Gastroesophageal sphincter (tissue), 4 donors: Measurements from ENCODE around the gene PPM1J. TPM values are rescaled to one million over a fixed set of nuclear protein-coding genes. Genes with fewer than 3 reads are reported as not detected.

ENCODE experiments used
- ATAC-seq: fragments of 150-250 bp; one replicate; pipeline ENCODE4 v1.9.1; 2016; ENCODE audit warnings: mild to moderate bottlenecking, moderate library complexity
- H3K27ac ChIP-seq, 4 donors: fragments of 200-600 bp; sonication (generic) in 3 of 4; 1 replicate in 3 of 4; 2 replicates in 1 of 4; pipeline ENCODE4 v1.5.1; 2016 to 2019
- H3K27me3 ChIP-seq: fragments of 200-600 bp; sonication (generic); one replicate; pipeline ENCODE4 v1.5.1; 2019
- H3K36me3 ChIP-seq, 2 donors: fragments of 200-600 bp; sonication (generic); one replicate each; pipeline ENCODE4 v1.5.1; 2019; ENCODE audit warnings: control low read depth in 1 of 2
- H3K4me1 ChIP-seq, 3 donors: fragments of 200-600 bp; sonication (generic); 1 replicate in 2 of 3; 2 replicates in 1 of 3; pipeline ENCODE4 v1.5.1; 2016 to 2019; ENCODE audit warnings: control low read depth in 2 of 3
- H3K4me3 ChIP-seq, 2 donors: fragments of 200-600 bp; sonication (generic); one replicate each; pipeline ENCODE4 v1.5.1; 2019; ENCODE audit warnings: mild to moderate bottlenecking in 1 of 2, moderate library complexity in 1 of 2
- H3K9me3 ChIP-seq, 3 donors: fragments of 200-600 bp; sonication (generic); one replicate each; pipeline ENCODE4 v1.5.1; 2017 to 2019; ENCODE audit warnings: control low read depth in 2 of 3
- EP300 ChIP-seq: sonication (generic); formaldehyde crosslinking; IDR thresholded peaks from one replicate; pipeline ENCODE4 v1.6.1; 2017; ENCODE audit warnings: antibody characterized with exemption, mild to moderate bottlenecking
- POLR2A ChIP-seq, 2 donors: fragments of 450-650 bp; IDR thresholded peaks; one replicate each; pipeline ENCODE4 v1.6.1; 2017; ENCODE audit warnings: antibody characterized with exemption in 2 of 2, mild to moderate bottlenecking in 2 of 2, moderate library complexity in 1 of 2
- POLR2AphosphoS5 ChIP-seq: sonication (generic); formaldehyde crosslinking; IDR thresholded peaks from one replicate; pipeline ENCODE4 v1.6.1; 2017; ENCODE audit warnings: antibody characterized with exemption
- WGBS, 2 donors: methylation state at CpG; one replicate each; pipeline ENCODE4 v1.1.5; 2018; ENCODE audit warnings: low coverage in 1 of 2; 5-methylcytosine and 5-hydroxymethylcytosine counted together
- total RNA-seq, 4 donors: library from RNA; depleted of rRNA; stranded (reverse); fragments of >200 nt; gene quantifications; one replicate each; pipeline ENCODE4 v1.1.0, GENCODE V29; 2016
- TF ChIP-seq, protein P1 (sequence below), 4 experiments: fragments of 200-600 bp in 2 of 4; fragments of 450-650 bp in 2 of 4; sonication (generic) in 1 of 4; IDR thresholded peaks; one replicate each; pipeline ENCODE4 v1.5.1; 2017 to 2019; ENCODE audit warnings: antibody characterized with exemption in 4 of 4, mild to moderate bottlenecking in 2 of 4, moderate library complexity in 2 of 4

The PPM1J gene
- total RNA-seq, 4 donors from 2014 or later = 0.35 to 2.8 (median 1.7) TPM

DNA sequence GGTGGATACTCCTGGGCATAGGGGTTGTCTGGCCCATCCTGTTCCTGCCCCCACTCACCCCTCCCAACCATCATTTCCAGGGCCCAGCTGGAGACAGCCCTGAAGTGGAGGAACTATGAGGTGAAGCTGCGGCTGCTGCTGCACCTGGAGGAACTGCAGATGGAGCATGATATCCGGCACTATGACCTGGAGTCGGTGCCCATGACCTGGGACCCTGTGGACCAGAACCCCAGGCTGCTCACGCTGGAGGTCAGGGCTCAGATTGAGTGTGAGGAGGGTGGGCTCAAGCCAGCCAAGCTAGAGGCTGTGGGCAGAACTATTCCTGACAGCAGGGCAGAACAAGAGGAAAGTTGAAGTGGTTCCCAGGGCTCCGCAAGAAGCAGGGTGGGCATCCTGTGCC is 22.5 kb downstream of the PPM1J start:
- peaks cover 0 to 100% of the 10 kb centered on the region in 2 donors for H3K36me3 ChIP-seq
- no peak for TF ChIP-seq EP300
- TF ChIP-seq POLR2AphosphoS5 = no peak
- TF ChIP-seq, protein P1, sequence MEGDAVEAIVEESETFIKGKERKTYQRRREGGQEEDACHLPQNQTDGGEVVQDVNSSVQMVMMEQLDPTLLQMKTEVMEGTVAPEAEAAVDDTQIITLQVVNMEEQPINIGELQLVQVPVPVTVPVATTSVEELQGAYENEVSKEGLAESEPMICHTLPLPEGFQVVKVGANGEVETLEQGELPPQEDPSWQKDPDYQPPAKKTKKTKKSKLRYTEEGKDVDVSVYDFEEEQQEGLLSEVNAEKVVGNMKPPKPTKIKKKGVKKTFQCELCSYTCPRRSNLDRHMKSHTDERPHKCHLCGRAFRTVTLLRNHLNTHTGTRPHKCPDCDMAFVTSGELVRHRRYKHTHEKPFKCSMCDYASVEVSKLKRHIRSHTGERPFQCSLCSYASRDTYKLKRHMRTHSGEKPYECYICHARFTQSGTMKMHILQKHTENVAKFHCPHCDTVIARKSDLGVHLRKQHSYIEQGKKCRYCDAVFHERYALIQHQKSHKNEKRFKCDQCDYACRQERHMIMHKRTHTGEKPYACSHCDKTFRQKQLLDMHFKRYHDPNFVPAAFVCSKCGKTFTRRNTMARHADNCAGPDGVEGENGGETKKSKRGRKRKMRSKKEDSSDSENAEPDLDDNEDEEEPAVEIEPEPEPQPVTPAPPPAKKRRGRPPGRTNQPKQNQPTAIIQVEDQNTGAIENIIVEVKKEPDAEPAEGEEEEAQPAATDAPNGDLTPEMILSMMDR (IDR thresholded peaks at IDR 0.05) = no peak
- TF ChIP-seq POLR2A (IDR thresholded peaks at IDR 0.05) = no peak
- no peaks in the 10 kb centered on the region for H3K27me3 ChIP-seq
- H3K4me1 ChIP-seq = peaks cover 0 to 22% (median 3%) of the 10 kb centered on the region in 3 donors
- H3K4me3 ChIP-seq = no peak overlapping the region
- 100% methylated on average over 1 of the region's 5 CpGs; no CpG with 5 or more reads in 1 of the 2 donors for WGBS, 2 donors
- no peaks in the 10 kb centered on the region for H3K9me3 ChIP-seq
- ATAC-seq = no peak
- H3K27ac ChIP-seq = no peak overlapping the region

DNA sequence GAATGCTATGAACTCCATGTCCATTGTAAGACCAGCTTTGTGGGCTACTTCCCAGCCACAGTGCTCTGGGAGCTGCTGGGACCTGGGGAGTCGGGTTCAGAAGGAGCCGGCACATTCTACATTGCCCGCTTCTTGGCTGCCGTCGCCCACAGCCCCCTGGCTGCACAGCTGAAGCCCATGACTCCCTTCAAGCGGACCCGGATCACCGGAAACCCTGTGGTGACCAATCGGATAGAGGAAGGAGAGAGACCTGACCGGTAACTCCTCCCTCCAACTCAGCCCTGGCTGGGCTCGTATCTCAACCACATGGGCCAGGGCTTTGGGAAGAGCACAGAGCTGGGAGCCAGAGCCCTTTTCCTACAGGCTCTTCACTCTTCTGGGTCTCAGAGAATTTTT is 25.3 kb downstream of the PPM1J start:
- H3K9me3 ChIP-seq = no peaks in the 10 kb centered on the region
- peaks cover 0 to 22% (median 4%) of the 10 kb centered on the region in 3 donors for H3K4me1 ChIP-seq
- no peak for ATAC-seq
- TF ChIP-seq POLR2A (IDR thresholded peaks at IDR 0.05) (no peak), POLR2AphosphoS5 (no peak), EP300 (no peak)
- TF ChIP-seq, protein P1 (IDR thresholded peaks at IDR 0.05) = no peak
- H3K36me3 ChIP-seq = peaks cover 0 to 73% of the 10 kb centered on the region in 2 donors
- peak overlapping the region in 1 of 4 donors; percentile 11 for H3K27ac ChIP-seq
- no peak overlapping the region for H3K4me3 ChIP-seq
- no peaks in the 10 kb centered on the region for H3K27me3 ChIP-seq
- 100% methylated on average over 1 of the region's 11 CpGs; no CpG with 5 or more reads in 1 of the 2 donors for WGBS, 2 donors

DNA sequence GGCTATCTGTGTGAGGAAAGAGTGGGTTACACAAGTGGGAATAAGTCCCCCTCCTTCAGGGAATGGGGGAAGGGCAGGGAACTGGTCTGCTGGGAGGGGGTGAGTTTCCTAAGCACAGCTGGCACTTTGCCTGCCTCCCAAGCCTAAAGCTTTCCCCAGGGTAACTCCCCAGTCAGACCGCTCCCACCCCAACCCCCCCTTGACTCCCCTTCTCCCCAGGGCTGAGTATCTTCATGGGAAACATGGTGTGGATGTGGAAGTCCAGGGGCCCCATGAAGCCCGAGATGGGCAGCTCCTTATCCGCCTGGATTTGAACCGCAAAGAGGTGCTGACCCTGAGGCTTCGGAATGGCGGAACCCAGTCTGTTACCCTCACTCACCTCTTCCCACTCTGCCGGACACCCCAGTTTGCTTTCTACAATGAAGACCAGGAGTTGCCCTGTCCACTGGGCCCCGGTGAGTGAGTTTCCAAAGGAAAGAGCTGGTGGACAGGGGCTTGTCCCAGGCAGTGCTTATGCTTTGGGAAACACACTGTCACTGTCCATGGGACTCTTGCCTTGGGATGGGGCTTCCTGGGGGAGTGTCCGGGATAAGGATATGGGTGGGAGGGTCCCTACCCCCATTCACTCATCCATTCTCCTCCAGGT is 25.8 kb downstream of the PPM1J start:
- WGBS, 2 donors = 55% methylated on average over 2 of the region's 9 CpGs; no CpG with 5 or more reads in 1 of the 2 donors
- ATAC-seq = peak; percentile 35

DNA sequence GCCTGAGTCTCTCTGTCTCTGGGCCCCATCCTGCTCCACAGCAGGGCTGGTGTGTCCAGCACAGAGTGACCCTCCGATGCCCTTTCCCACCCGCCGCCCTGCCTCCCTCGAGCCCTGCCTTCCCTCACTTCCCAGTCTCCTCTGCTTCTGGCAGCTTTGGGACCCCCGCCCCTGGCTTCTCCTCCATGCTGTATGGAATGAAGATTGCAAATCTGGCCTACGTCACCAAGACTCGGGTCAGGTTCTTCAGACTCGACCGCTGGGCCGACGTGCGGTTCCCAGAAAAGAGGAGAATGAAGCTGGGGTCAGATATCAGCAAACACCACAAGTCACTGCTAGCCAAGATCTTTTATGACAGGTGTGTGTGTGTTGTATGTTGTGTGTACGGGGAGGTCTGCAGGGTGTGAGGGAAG is 26.3 kb downstream of the PPM1J start:
- TF ChIP-seq POLR2A (IDR thresholded peaks at IDR 0.05) = no peak
- TF ChIP-seq EP300 = no peak
- TF ChIP-seq, protein P1 (IDR thresholded peaks at IDR 0.05) = no peak
- TF ChIP-seq POLR2AphosphoS5 = no peak
- ATAC-seq = peak; percentile 54
- no peak overlapping the region for H3K4me3 ChIP-seq
- H3K27ac ChIP-seq = peak overlapping the region in 3 of 4 donors; percentile 11 to 62 (median 58)
- H3K27me3 ChIP-seq = no peaks in the 10 kb centered on the region
- H3K9me3 ChIP-seq = no peaks in the 10 kb centered on the region
- peaks cover 0 to 22% (median 4%) of the 10 kb centered on the region in 3 donors for H3K4me1 ChIP-seq
- 61 to 76% methylated on average over 4 to 11 of the region's 13 CpGs for WGBS, 2 donors
- H3K36me3 ChIP-seq = peaks cover 0 to 62% of the 10 kb centered on the region in 2 donors

More for the DNA sequence above, 25.8 kb downstream of the PPM1J start:
- TF ChIP-seq EP300 = no peak
- no peak for TF ChIP-seq POLR2AphosphoS5
- TF ChIP-seq, protein P1 (IDR thresholded peaks at IDR 0.05) = no peak
- no peak for TF ChIP-seq POLR2A (IDR thresholded peaks at IDR 0.05)
- no peak overlapping the region for H3K4me3 ChIP-seq
- peak overlapping the region in 3 of 4 donors; percentile 11 to 62 (median 58) for H3K27ac ChIP-seq
- H3K4me1 ChIP-seq = peaks cover 0 to 22% (median 4%) of the 10 kb centered on the region in 3 donors
- H3K27me3 ChIP-seq = no peaks in the 10 kb centered on the region
- H3K36me3 ChIP-seq = peaks cover 0 to 67% of the 10 kb centered on the region in 2 donors
- no peaks in the 10 kb centered on the region for H3K9me3 ChIP-seq
